ENCODE results near the gene SMAD6. TPM values are rescaled to one million over a fixed set of nuclear protein-coding genes. Genes with fewer than 3 reads are reported as not detected.

SMAD6 gene
- total RNA-seq, 4 donors from 2014 or later: 1.7 to 6.3 (median 3.8) TPM

DNA sequence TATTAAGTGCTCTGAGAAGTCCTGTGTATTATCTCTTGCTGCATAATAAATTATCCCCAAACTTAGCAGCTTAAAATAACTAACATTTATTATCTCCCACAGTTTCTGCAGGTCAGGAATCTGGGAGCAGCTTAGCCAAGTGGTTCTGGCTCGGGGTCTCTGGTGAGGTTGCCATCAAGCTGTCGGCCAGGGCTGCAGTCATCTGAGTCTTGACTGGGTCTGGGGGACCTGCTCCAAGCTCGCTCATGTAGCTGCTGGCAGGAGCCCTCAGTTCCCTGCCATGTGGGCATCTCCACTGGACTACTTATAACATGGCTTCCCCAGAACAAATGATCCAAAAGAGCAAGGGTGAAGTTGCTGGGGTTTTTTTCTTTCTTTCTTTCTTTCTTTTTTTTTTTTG lies 80.7 kb downstream of the SMAD6 start:
- Histone ChIP-seq H3K4me3 (no peak overlapping the region), H3K27ac (no peak overlapping the region), H3K9me3 (no peaks in the 10 kb centered on the region), H3K4me1 (no peaks in the 10 kb centered on the region), H3K27me3 (no peaks in the 10 kb centered on the region), H3K36me3 (no peaks in the 10 kb centered on the region)
- WGBS, 2 donors: 66 to 71% methylated on average over 3 of the region's 3 CpGs
- TF ChIP-seq POLR2A (IDR thresholded peaks at IDR 0.05): no peak
- TF ChIP-seq, protein P1, sequence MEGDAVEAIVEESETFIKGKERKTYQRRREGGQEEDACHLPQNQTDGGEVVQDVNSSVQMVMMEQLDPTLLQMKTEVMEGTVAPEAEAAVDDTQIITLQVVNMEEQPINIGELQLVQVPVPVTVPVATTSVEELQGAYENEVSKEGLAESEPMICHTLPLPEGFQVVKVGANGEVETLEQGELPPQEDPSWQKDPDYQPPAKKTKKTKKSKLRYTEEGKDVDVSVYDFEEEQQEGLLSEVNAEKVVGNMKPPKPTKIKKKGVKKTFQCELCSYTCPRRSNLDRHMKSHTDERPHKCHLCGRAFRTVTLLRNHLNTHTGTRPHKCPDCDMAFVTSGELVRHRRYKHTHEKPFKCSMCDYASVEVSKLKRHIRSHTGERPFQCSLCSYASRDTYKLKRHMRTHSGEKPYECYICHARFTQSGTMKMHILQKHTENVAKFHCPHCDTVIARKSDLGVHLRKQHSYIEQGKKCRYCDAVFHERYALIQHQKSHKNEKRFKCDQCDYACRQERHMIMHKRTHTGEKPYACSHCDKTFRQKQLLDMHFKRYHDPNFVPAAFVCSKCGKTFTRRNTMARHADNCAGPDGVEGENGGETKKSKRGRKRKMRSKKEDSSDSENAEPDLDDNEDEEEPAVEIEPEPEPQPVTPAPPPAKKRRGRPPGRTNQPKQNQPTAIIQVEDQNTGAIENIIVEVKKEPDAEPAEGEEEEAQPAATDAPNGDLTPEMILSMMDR (IDR thresholded peaks at IDR 0.05): no peak
- no peak for DNase-seq
- intact Hi-C loops (cut with DNase I): no loop called here

DNA sequence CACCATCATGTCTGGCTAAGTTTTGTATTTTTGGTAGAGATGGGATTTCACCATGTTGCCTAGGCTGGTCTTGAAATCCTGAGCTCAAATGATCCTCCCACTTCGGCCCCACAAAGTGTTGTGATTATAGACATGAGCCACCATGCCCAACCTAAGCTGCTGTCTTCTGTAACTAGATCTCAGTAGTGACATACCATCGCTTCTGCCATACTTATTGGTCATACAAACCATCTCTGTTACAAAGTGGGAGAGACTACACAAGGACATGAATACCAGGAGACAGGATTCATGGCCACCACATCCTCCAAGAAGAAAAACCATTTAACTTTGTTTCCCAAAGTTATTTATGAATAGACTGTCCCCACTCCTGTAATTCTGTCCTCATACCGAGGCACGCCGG lies 81.3 kb downstream of the SMAD6 start:
- WGBS, 2 donors: 92 to 94% methylated on average over 5 of the region's 5 CpGs
- TF ChIP-seq, protein P1 (IDR thresholded peaks at IDR 0.05): no peak
- no peak for TF ChIP-seq POLR2A (IDR thresholded peaks at IDR 0.05)
- no peaks in the 10 kb centered on the region for H3K4me1 ChIP-seq
- H3K27me3 ChIP-seq: no peaks in the 10 kb centered on the region
- no peak for DNase-seq
- H3K9me3 ChIP-seq: no peaks in the 10 kb centered on the region
- no peaks in the 10 kb centered on the region for H3K36me3 ChIP-seq
- intact Hi-C loops (cut with DNase I): no loop called here
- H3K4me3 ChIP-seq: no peak overlapping the region
- H3K27ac ChIP-seq: no peak overlapping the region

DNA sequence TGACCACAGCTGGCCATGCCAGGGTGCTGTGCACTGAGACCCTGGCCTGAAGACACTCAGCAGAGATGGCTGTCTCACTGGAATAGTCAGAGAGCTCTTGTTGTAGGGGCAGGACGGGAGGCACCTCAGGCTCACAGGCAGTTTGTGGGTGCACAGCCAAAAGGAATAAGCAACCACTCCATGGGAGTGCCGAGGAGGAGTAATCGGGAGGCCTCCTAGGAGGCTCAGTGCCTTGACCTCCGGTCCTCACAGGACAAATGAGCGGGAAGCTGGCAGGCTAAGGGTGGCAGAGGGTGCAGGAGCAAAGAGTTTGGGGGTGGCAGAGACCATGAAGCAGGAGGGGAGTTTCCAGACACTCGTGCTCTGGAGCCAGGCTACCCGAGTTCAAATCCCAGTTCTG lies 81.7 kb downstream of the SMAD6 start:
- WGBS, 2 donors: 86 to 88% methylated on average over 7 of the region's 7 CpGs
- Histone ChIP-seq H3K4me3 (no peak overlapping the region), H3K4me1 (no peaks in the 10 kb centered on the region), H3K36me3 (no peaks in the 10 kb centered on the region), H3K9me3 (no peaks in the 10 kb centered on the region), H3K27me3 (no peaks in the 10 kb centered on the region), H3K27ac (no peak overlapping the region)
- DNase-seq: no peak
- TF ChIP-seq, protein P1 (IDR thresholded peaks at IDR 0.05): no peak
- no peak for TF ChIP-seq POLR2A (IDR thresholded peaks at IDR 0.05)
- intact Hi-C loops (cut with DNase I): no loop called here

DNA sequence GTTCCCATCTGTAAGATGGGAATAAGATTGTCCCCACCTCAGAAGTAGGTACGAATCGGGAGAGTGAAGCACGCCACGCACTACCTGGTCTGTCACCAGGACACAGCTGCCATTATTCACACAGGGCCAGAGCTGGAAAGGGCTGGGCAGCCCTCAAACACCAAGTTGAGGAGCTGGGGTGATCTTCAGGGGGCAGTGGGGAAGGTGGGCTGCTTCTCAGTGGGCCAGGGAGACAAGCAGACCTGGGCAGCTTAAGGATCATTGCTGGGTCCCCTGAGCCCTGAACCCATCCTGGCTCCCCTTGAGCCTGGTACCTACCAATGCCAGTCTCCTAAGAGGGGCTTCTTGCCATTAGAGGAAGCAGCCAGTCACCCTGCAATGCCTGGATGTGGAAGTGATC lies 82.1 kb downstream of the SMAD6 start:
- no peak for DNase-seq
- 93 to 100% methylated on average over 3 to 4 of the region's 4 CpGs for WGBS, 2 donors
- Histone ChIP-seq H3K4me1 (peaks cover 0 to 4% (median 0%) of the 10 kb centered on the region in 3 donors), H3K4me3 (no peak overlapping the region), H3K27me3 (no peaks in the 10 kb centered on the region), H3K36me3 (no peaks in the 10 kb centered on the region), H3K9me3 (no peaks in the 10 kb centered on the region), H3K27ac (no peak overlapping the region)
- TF ChIP-seq POLR2A (IDR thresholded peaks at IDR 0.05): no peak
- TF ChIP-seq, protein P1 (IDR thresholded peaks at IDR 0.05): no peak
- intact Hi-C loops (cut with DNase I): no loop called here

DNA sequence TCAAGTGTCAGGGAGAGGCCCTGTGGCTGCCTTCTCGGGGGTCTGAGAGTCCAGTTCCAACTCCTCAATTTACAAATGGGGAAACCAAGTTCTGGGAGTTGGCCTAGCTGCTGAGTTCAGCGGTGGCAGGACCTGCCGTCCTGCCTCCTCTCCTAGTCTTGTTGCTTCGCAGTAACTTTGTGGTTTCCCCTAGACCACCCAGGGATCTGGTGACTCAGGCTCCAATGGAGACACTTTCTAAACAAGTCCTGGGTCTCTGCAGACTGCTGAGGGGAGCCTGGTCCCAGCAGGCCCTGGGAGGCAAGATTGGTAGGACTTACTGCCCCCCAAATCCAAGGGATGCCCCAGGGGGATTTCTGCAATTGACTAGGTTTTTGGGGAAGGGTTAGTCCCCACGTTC lies 83.6 kb downstream of the SMAD6 start:
- no peak overlapping the region for H3K4me3 ChIP-seq
- no peaks in the 10 kb centered on the region for H3K36me3 ChIP-seq
- peaks cover 0 to 14% (median 8%) of the 10 kb centered on the region in 3 donors for H3K4me1 ChIP-seq
- no peak overlapping the region for H3K27ac ChIP-seq
- no peaks in the 10 kb centered on the region for H3K9me3 ChIP-seq
- TF ChIP-seq, protein P1 (IDR thresholded peaks at IDR 0.05): no peak
- no peak for TF ChIP-seq POLR2A (IDR thresholded peaks at IDR 0.05)
- no peaks in the 10 kb centered on the region for H3K27me3 ChIP-seq
- intact Hi-C loops (cut with DNase I): no loop called here
- DNase-seq: no peak
- 50 to 70% methylated on average over 1 to 2 of the region's 5 CpGs for WGBS, 2 donors
